Ishikawa (cell line): ENCODE data around the gene BCR.

ENCODE experiments used
- CEBPB ChIP-seq: IDR thresholded peaks from 2 replicates; pipeline ENCODE4 v1.6.1; 2012
- CREB1 ChIP-seq: IDR thresholded peaks from 2 replicates; pipeline ENCODE4 v1.6.1; 2012; ENCODE audit warnings: low read depth
- EGR1 ChIP-seq: IDR thresholded peaks from 2 replicates; pipeline ENCODE4 v1.6.1; 2012
- EP300 ChIP-seq: IDR thresholded peaks from 2 replicates; pipeline ENCODE4 v1.6.1; 2012; ENCODE audit warnings: borderline replicate concordance
- FOXM1 ChIP-seq: IDR thresholded peaks from 2 replicates; pipeline ENCODE4 v1.6.1; 2012; ENCODE audit warnings: low read depth, borderline replicate concordance
- MAX ChIP-seq: IDR thresholded peaks from 2 replicates; pipeline ENCODE4 v1.6.1; 2012
- NFIC ChIP-seq: IDR thresholded peaks from 2 replicates; pipeline ENCODE4 v1.6.1; 2012
- RAD21 ChIP-seq: IDR thresholded peaks from 2 replicates; pipeline ENCODE4 v1.6.1; 2012; ENCODE audit warnings: low read depth
- REST ChIP-seq: IDR thresholded peaks from 2 replicates; pipeline ENCODE4 v1.6.1; 2012; ENCODE audit warnings: low read depth, mild to moderate bottlenecking
- TAF1 ChIP-seq: IDR thresholded peaks from 2 replicates; pipeline ENCODE4 v1.6.1; 2012; ENCODE audit warnings: low read depth, mild to moderate bottlenecking
- TCF12 ChIP-seq: IDR thresholded peaks from 2 replicates; pipeline ENCODE4 v1.6.1; 2012; ENCODE audit warnings: low read depth
- TEAD4 ChIP-seq: IDR thresholded peaks from 2 replicates; pipeline ENCODE4 v1.6.1; 2012
- USF1 ChIP-seq: IDR thresholded peaks from 2 replicates; pipeline ENCODE4 v1.6.1; 2012
- YY1 ChIP-seq: IDR thresholded peaks from 2 replicates; pipeline ENCODE4 v1.6.1; 2012; ENCODE audit warnings: low read depth
- ZBTB7A ChIP-seq: IDR thresholded peaks from 2 replicates; pipeline ENCODE4 v1.6.1; 2012; ENCODE audit warnings: low read depth

Gene BCR

GRCh38 chr22:23236440-23237184, 56.3 kb downstream of the BCR start:
- no peak for TF ChIP-seq NFIC

- TF ChIP-seq FOXM1 = peak; percentile 62; the same call in 1 of the 2 replicates
- TF ChIP-seq RAD21 = 0 out of 2 replicates have a peak, but pooled peaks have one; percentile 20
- no peak for TF ChIP-seq TAF1
- peak; percentile 5; the same call in 1 of the 2 replicates for TF ChIP-seq USF1
- TF ChIP-seq TCF12 = peak; percentile 96
- no peak for TF ChIP-seq ZBTB7A
- TF ChIP-seq MAX = peak; percentile 61
- no peak for TF ChIP-seq CREB1
- peak; percentile 51; the same call in 1 of the 2 replicates for TF ChIP-seq TEAD4
- peak; percentile 81; the same call in 1 of the 2 replicates for TF ChIP-seq EP300
- no peak for TF ChIP-seq REST
- peak; percentile 93 for TF ChIP-seq EGR1
- TF ChIP-seq NFIC = peak; percentile 65
- TF ChIP-seq YY1 = no peak
- TF ChIP-seq CEBPB = 0 out of 2 replicates have a peak, but pooled peaks have one; percentile 17
Observed at GRCh38 chr22:23237201-23237798, 57.0 kb downstream of the BCR start.

GRCh38 chr22:23237841-23238240, 57.5 kb downstream of the BCR start:
- no peak for TF ChIP-seq FOXM1
- no peak for TF ChIP-seq USF1
- no peak for TF ChIP-seq TAF1
- no peak for TF ChIP-seq CREB1
- TF ChIP-seq TEAD4 = no peak
- TF ChIP-seq ZBTB7A = no peak
- no peak for TF ChIP-seq CEBPB
- no peak for TF ChIP-seq MAX
- TF ChIP-seq RAD21 = no peak
- no peak for TF ChIP-seq TCF12
- TF ChIP-seq NFIC = no peak
- no peak for TF ChIP-seq YY1
- TF ChIP-seq EP300 = no peak
- TF ChIP-seq REST = no peak
- TF ChIP-seq EGR1 = no peak

GRCh38 chr22:23238707-23239106, 58.4 kb downstream of the BCR start:
- TF ChIP-seq USF1 (no peak), FOXM1 (no peak), CEBPB (no peak), MAX (no peak), CREB1 (no peak), EGR1 (no peak), NFIC (no peak), TAF1 (no peak), YY1 (no peak), RAD21 (no peak), REST (no peak), ZBTB7A (no peak), TEAD4 (no peak), EP300 (no peak), TCF12 (no peak)
